WTC11 (cell line): ENCODE data around the gene RGS19. TPM values are rescaled to one million over a fixed set of nuclear protein-coding genes. Genes with fewer than 3 reads are reported as not detected.

Experiments used
- ATAC-seq: fragments of 200-7000 bp; cut with Tn5 transposase; 2 replicates; pipeline ENCODE4 v1.10.0; 2021; ENCODE audit warnings: mild to moderate bottlenecking, moderate library complexity
- CTCF ChIA-PET: fragments of 300-600 bp; sonication (Branson Sonifier 250); formaldehyde crosslinking; loops from one replicate; lab custom pipeline; 2021; ENCODE audit warnings: antibody characterized with exemption; lab: Charles Lee
- POLR2A ChIA-PET: fragments of 350-600 bp; sonication (Branson Sonifier 250); formaldehyde crosslinking; loops from one replicate; lab custom pipeline; 2021; ENCODE audit warnings: antibody characterized with exemption; lab: Charles Lee
- DNase-seq: peaks from one replicate; pipeline ENCODE4 v3.0.0; 2021; ENCODE audit warnings: low spot score
- H3K27ac Mint-ChIP-seq: 2 replicates; pipeline ENCODE4 v1.8.0; 2021; ENCODE audit warnings: mixed read lengths
- H3K27me3 Mint-ChIP-seq: 2 replicates; pipeline ENCODE4 v1.8.0; 2021; ENCODE audit warnings: low read depth, mild to moderate bottlenecking, moderate library complexity, mixed read lengths
- H3K36me3 Mint-ChIP-seq: 2 replicates; pipeline ENCODE4 v1.8.0; 2021; ENCODE audit warnings: mixed read lengths
- H3K4me1 Mint-ChIP-seq: 2 replicates; pipeline ENCODE4 v1.8.0; 2022; ENCODE audit warnings: mixed read lengths
- H3K4me3 Mint-ChIP-seq: 2 replicates; pipeline ENCODE4 v1.8.0; 2021; ENCODE audit warnings: mild to moderate bottlenecking, moderate library complexity, mixed read lengths
- H3K9me3 Mint-ChIP-seq: 2 replicates; pipeline ENCODE4 v1.8.0; 2021; ENCODE audit warnings: mixed read lengths
- AR ChIP-seq: fragments of 250-450 bp; sonication (Bioruptor Pico); IDR thresholded peaks from 2 replicates; pipeline ENCODE4 v1.9.0; 2021; ENCODE audit warnings: mild to moderate bottlenecking
- ARID4B ChIP-seq: sonication (generic); formaldehyde crosslinking; IDR thresholded peaks from 2 replicates; pipeline ENCODE4 v1.8.0; 2023; ENCODE audit warnings: missing genetic modification reagents, mild to moderate bottlenecking, borderline replicate concordance
- CDX4 ChIP-seq: fragments of 250-450 bp; sonication (Bioruptor Pico); IDR thresholded peaks from 2 replicates; pipeline ENCODE4 v1.9.0; 2021; ENCODE audit warnings: moderate library complexity, mild to moderate bottlenecking, inconsistent platforms, borderline replicate concordance
- FOXK1 ChIP-seq: sonication (generic); formaldehyde crosslinking; IDR thresholded peaks from 2 replicates; pipeline ENCODE4 v1.8.0; 2022; ENCODE audit warnings: mild to moderate bottlenecking, moderate library complexity, missing genetic modification reagents
- FOXP4 ChIP-seq: sonication (generic); formaldehyde crosslinking; IDR thresholded peaks from 2 replicates; pipeline ENCODE4 v1.8.0; 2022; ENCODE audit warnings: mild to moderate bottlenecking, missing genetic modification reagents
- GABPB1 ChIP-seq: sonication (generic); formaldehyde crosslinking; IDR thresholded peaks from 2 replicates; pipeline ENCODE4 v1.8.1; 2023; ENCODE audit warnings: mild to moderate bottlenecking, missing genetic modification reagents
- MXD4 ChIP-seq: fragments of 250-450 bp; sonication (Bioruptor Pico); IDR thresholded peaks from 2 replicates; pipeline ENCODE4 v1.8.0; 2021; ENCODE audit warnings: mild to moderate bottlenecking, moderate library complexity, borderline replicate concordance
- NFYB ChIP-seq: sonication (generic); formaldehyde crosslinking; conservative IDR thresholded peaks from 2 replicates; pipeline ENCODE4 v1.8.0; 2022; ENCODE audit warnings: low read depth, missing genetic modification reagents
- USF1 ChIP-seq: sonication (generic); formaldehyde crosslinking; IDR thresholded peaks from 2 replicates; pipeline ENCODE4 v1.8.0; 2022; ENCODE audit warnings: mild to moderate bottlenecking, missing genetic modification reagents
- ZNF121 ChIP-seq: sonication (generic); formaldehyde crosslinking; IDR thresholded peaks from 2 replicates; pipeline ENCODE4 v1.8.0; 2023; ENCODE audit warnings: missing genetic modification reagents
- ZNF281 ChIP-seq: sonication (generic); formaldehyde crosslinking; IDR thresholded peaks from 2 replicates; pipeline ENCODE4 v1.8.0; 2023; ENCODE audit warnings: mild to moderate bottlenecking, missing genetic modification reagents
- ZNF317 ChIP-seq: sonication (generic); formaldehyde crosslinking; IDR thresholded peaks from 2 replicates; pipeline ENCODE4 v1.8.1; 2023; ENCODE audit warnings: low read depth, mild to moderate bottlenecking, moderate library complexity, missing genetic modification reagents, borderline replicate concordance
- total RNA-seq: library from RNA; stranded (reverse); gene quantifications from 3 replicates; pipeline ENCODE4 v1.2.3, GENCODE V29; 2021

Gene RGS19
- total RNA-seq, 1 experiment from 2014 or later = 13.8 TPM

GRCh38 chr20:64067005-64067632, 12.2 kb downstream of the RGS19 start (continued):
- TF ChIP-seq AR (CRISPR knock-in tag) (no peak), USF1 (no peak), ARID4B (CRISPR knock-in tag) (no peak), ZNF281 (CRISPR knock-in tag) (no peak)

GRCh38 chr20:64065974-64066343, 13.4 kb downstream of the RGS19 start:
- CTCF ChIA-PET = interaction anchor here (0.6 to 2.1 kb wide), 10 partner anchors 8 to 570 kb away, joined by 3 to 16 read pairs (median 6); partner anchors contain the start of genes LKAAEAR1, OPRL1 and RGS19
- DNase-seq (peak; percentile 47), ATAC-seq (peak; percentile 14)
- Mint-ChIP-seq H3K27me3 (peaks cover 2% of the 10 kb centered on the region; the same call in 1 of the 2 replicates), H3K4me3 (no peak overlapping the region), H3K9me3 (no peaks in the 10 kb centered on the region), H3K4me1 (peaks cover 32% of the 10 kb centered on the region), H3K36me3 (no peaks in the 10 kb centered on the region), H3K27ac (peak overlapping the region; percentile 52; the same call in 1 of the 2 replicates)
- TF ChIP-seq ZNF317 (CRISPR knock-in tag) = no peak
- no peak for TF ChIP-seq CDX4 (CRISPR knock-in tag)
- POLR2A ChIA-PET = interaction anchor here (1.4 kb wide), 1 partner anchor 14 kb away, joined by 4 read pairs; the partner anchor contains the start of gene OPRL1

GRCh38 chr20:64065062-64065973, 14.0 kb downstream of the RGS19 start:
- CTCF ChIA-PET = interaction anchor here (0.8 to 2.1 kb wide), 10 partner anchors 8 to 110 kb away, joined by 3 to 16 read pairs (median 5); partner anchors contain the start of genes LKAAEAR1, OPRL1 and RGS19
- Mint-ChIP-seq H3K27ac (peak overlapping the region; percentile 63; the same call in 1 of the 2 replicates), H3K4me3 (no peak overlapping the region), H3K36me3 (no peaks in the 10 kb centered on the region), H3K4me1 (peaks cover 32% of the 10 kb centered on the region), H3K27me3 (peaks cover 2% of the 10 kb centered on the region; the same call in 1 of the 2 replicates), H3K9me3 (no peaks in the 10 kb centered on the region)
- POLR2A ChIA-PET = interaction anchor here (1.4 kb wide), 1 partner anchor 15 kb away, joined by 4 read pairs; the partner anchor contains the start of gene OPRL1
- TF ChIP-seq ZNF121 (CRISPR knock-in tag) (no peak), FOXP4 (CRISPR knock-in tag) (no peak), NFYB (no peak), FOXK1 (CRISPR knock-in tag) (no peak), GABPB1 (CRISPR knock-in tag) (peak; percentile 52), MXD4 (CRISPR knock-in tag) (no peak)
- ATAC-seq = no peak
- DNase-seq = no peak
